ENCODE data around the gene SH3TC1. TPM values are rescaled to one million over a fixed set of nuclear protein-coding genes. Genes with fewer than 3 reads are reported as not detected.

The SH3TC1 gene
- total and polyA plus RNA-seq, 10 of the 15 experiments (the other 5 are each of a cell fraction or from before 2014, with no cell fraction given): 0.19 to 47.0 (median 18.4) TPM

DNA sequence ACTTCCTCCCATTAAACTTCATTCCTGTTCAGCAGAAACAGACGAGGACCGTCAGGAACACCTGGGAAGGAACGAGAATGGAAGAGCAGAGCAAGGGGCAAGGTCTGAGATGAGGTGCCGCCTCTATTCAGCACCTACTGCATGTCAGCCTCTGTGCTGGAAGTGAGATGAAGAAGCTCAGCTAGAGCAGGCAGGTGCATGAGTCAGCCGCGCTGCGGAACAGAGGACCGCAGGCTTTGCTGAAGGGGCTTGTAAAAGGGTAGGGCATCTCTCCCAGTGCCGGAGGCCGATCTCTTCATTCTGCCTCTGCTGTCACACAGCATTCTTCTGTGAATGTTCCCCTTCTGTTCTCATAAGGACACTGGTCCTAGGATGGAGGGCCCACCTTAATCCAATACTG is 34.4 kb upstream of the SH3TC1 start:
- intact Hi-C loops (cut with micrococcal nuclease; ENCODE audit: unreplicated experiment) (no loop called here), in situ Hi-C loops (cut with MboI) (no loop called here)
- RAD21 ChIA-PET (ENCODE audit: unreplicated experiment): no interaction called here
- Histone ChIP-seq H4K20me1 (ENCODE audit: control insufficient read depth, insufficient read depth) (no peaks in the 10 kb centered on the region), H3K4me3 (no peak overlapping the region), H3K9me3 (replicated peaks; ENCODE audit: control insufficient read depth, insufficient read depth, low read length) (peaks cover 8% of the 10 kb centered on the region; the same call in 2 of the 3 replicates), H3K79me2 (ENCODE audit: control insufficient read depth, insufficient read depth, low read length) (no peaks in the 10 kb centered on the region), H3K4me1 (ENCODE audit: control insufficient read depth, insufficient read depth, low read length) (peaks cover 1% of the 10 kb centered on the region), H3K9ac (ENCODE audit: control insufficient read depth, insufficient read depth, low read length) (no peak overlapping the region), H2AFZ (ENCODE audit: control insufficient read depth, low read depth, low read length) (no peak overlapping the region), H3K36me3 (ENCODE audit: control insufficient read depth in 2 of 2, insufficient read depth in 2 of 2, low read length in 1 of 2) (no peaks in the 10 kb centered on the region), H3K4me2 (ENCODE audit: control insufficient read depth, insufficient read depth) (no peak overlapping the region), H3K27ac (ENCODE audit: control insufficient read depth, insufficient read depth) (no peak overlapping the region), H3K27me3 (replicated peaks in 1 of 2; ENCODE audit: control insufficient read depth in 2 of 2, insufficient read depth in 2 of 2, low read length in 1 of 2) (no peaks in the 10 kb centered on the region)
- SMC1A ChIA-PET (ENCODE audit: uncharacterized antibody, unreplicated experiment): no interaction called here
- no TSS peak for BruUV-seq (replicated peaks)
- CTCF ChIA-PET: interaction anchor here (1.3 kb wide), 1 partner anchor 12 kb away, joined by 3 read pairs; no protein-coding TSS in a partner anchor
- ATAC-seq: no peak
- no peak for FAIRE-seq
- WGBS (ENCODE audit: insufficient coverage, insufficient replicate concordance, low lambda C conversion rate, missing lambda C conversion rate): 69% methylated on average over 10 of the region's 10 CpGs
- DNase-seq (ENCODE audit: low read depth, low spot score): no peak
- TF ChIP-seq, protein P1, sequence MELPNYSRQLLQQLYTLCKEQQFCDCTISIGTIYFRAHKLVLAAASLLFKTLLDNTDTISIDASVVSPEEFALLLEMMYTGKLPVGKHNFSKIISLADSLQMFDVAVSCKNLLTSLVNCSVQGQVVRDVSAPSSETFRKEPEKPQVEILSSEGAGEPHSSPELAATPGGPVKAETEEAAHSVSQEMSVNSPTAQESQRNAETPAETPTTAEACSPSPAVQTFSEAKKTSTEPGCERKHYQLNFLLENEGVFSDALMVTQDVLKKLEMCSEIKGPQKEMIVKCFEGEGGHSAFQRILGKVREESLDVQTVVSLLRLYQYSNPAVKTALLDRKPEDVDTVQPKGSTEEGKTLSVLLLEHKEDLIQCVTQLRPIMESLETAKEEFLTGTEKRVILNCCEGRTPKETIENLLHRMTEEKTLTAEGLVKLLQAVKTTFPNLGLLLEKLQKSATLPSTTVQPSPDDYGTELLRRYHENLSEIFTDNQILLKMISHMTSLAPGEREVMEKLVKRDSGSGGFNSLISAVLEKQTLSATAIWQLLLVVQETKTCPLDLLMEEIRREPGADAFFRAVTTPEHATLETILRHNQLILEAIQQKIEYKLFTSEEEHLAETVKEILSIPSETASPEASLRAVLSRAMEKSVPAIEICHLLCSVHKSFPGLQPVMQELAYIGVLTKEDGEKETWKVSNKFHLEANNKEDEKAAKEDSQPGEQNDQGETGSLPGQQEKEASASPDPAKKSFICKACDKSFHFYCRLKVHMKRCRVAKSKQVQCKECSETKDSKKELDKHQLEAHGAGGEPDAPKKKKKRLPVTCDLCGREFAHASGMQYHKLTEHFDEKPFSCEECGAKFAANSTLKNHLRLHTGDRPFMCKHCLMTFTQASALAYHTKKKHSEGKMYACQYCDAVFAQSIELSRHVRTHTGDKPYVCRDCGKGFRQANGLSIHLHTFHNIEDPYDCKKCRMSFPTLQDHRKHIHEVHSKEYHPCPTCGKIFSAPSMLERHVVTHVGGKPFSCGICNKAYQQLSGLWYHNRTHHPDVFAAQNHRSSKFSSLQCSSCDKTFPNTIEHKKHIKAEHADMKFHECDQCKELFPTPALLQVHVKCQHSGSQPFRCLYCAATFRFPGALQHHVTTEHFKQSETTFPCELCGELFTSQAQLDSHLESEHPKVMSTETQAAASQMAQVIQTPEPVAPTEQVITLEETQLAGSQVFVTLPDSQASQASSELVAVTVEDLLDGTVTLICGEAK (IDR thresholded peaks at IDR 0.05; ENCODE audit: borderline replicate concordance): no peak
- POLR2A ChIA-PET: no interaction called here

- WGBS (ENCODE audit: insufficient coverage, insufficient replicate concordance, low lambda C conversion rate, missing lambda C conversion rate): 21% methylated on average over 6 of the region's 6 CpGs
- ChIA-PET POLR2A (no interaction called here), RAD21 (ENCODE audit: unreplicated experiment) (no interaction called here), SMC1A (ENCODE audit: uncharacterized antibody, unreplicated experiment) (no interaction called here), CTCF (interaction anchor here (1.3 kb wide), 1 partner anchor 11 kb away, joined by 3 read pairs; no protein-coding TSS in a partner anchor)
- no peak for TF ChIP-seq CHD4 (IDR thresholded peaks at IDR 0.05)
- no peak for TF ChIP-seq CEBPB (IDR thresholded peaks at IDR 0.05; ENCODE audit: borderline replicate concordance in 1 of 2, low read depth in 2 of 2, low read length in 2 of 2)
- TF ChIP-seq YBX1 (IDR thresholded peaks at IDR 0.05): no peak
- TF ChIP-seq USF1 (IDR thresholded peaks at IDR 0.05; ENCODE audit: borderline replicate concordance, extremely low read length, insufficient read depth, low read depth, low read length): no peak
- no peak for TF ChIP-seq NR2C1 (IDR thresholded peaks at IDR 0.05)
- no peak for TF ChIP-seq RELA (IDR thresholded peaks at IDR 0.05; ENCODE audit: borderline replicate concordance, partially characterized antibody)
- TF ChIP-seq STAT1 (conservative IDR thresholded peaks at IDR 0.05): no peak
- TF ChIP-seq SPI1 (IDR thresholded peaks at IDR 0.05; ENCODE audit: borderline replicate concordance, insufficient read depth, low read depth, low read length): no peak
- TF ChIP-seq HDAC6 (IDR thresholded peaks at IDR 0.05; ENCODE audit: unreplicated experiment): no peak
- in situ Hi-C loops (cut with MboI): no loop called here
- BruUV-seq (replicated peaks): no TSS peak
- DNase-seq (ENCODE audit: low read depth, low spot score) (no peak), ATAC-seq (no peak), FAIRE-seq (no peak)
- Histone ChIP-seq H3K4me1 (ENCODE audit: control insufficient read depth, insufficient read depth, low read length) (no peaks in the 10 kb centered on the region; the same call in 1 of the 2 replicates), H3K27ac (ENCODE audit: control insufficient read depth, insufficient read depth) (no peak overlapping the region), H3K9ac (ENCODE audit: control insufficient read depth, insufficient read depth, low read length) (no peak overlapping the region), H3K4me3 (no peak overlapping the region), H2AFZ (ENCODE audit: control insufficient read depth, low read depth, low read length) (no peak overlapping the region), H3K79me2 (ENCODE audit: control insufficient read depth, insufficient read depth, low read length) (no peaks in the 10 kb centered on the region), H3K4me2 (ENCODE audit: control insufficient read depth, insufficient read depth) (no peak overlapping the region), H3K36me3 (ENCODE audit: control insufficient read depth in 2 of 2, insufficient read depth in 2 of 2, low read length in 1 of 2) (no peaks in the 10 kb centered on the region), H4K20me1 (ENCODE audit: control insufficient read depth, insufficient read depth) (no peaks in the 10 kb centered on the region), H3K27me3 (replicated peaks in 1 of 2; ENCODE audit: control insufficient read depth in 2 of 2, insufficient read depth in 2 of 2, low read length in 1 of 2) (no peaks in the 10 kb centered on the region), H3K9me3 (replicated peaks; ENCODE audit: control insufficient read depth, insufficient read depth, low read length) (peaks cover 8% of the 10 kb centered on the region; the same call in 2 of the 3 replicates)
- intact Hi-C loops (cut with micrococcal nuclease; ENCODE audit: unreplicated experiment): no loop called here
Measured at GRCh38 chr4:8165374-8165896, 33.7 kb upstream of the SH3TC1 start.

Data from GM12878 (cell line).